SK-N-SH treated with all-trans-retinoic acid at 6 μM for 48 hours (cell line): Measurements from ENCODE around the gene FANCE.
"Not testable (repeated sequence)": the region's sequence is repeated elsewhere in the genome, so short reads cannot be mapped to it uniquely, and the experiment has no call there.

Experiments used
- ATAC-seq: fragments of 200-7000 bp; cut with Tn5 transposase; 3 replicates; pipeline ENCODE4 v1.9.1; 2020; ENCODE audit warnings: mild to moderate bottlenecking, moderate library complexity
- ARNTL ChIP-seq: fragments of 450-650 bp; formaldehyde crosslinking; IDR thresholded peaks from 2 replicates; pipeline ENCODE4 v1.5.0; 2020; ENCODE audit warnings: low read depth, mild to moderate bottlenecking, moderate library complexity, borderline replicate concordance
- BACH2 ChIP-seq: fragments of 250-450 bp; sonication (Bioruptor Pico); IDR thresholded peaks from 2 replicates; pipeline ENCODE4 v1.9.0; 2021; ENCODE audit warnings: mild to moderate bottlenecking, borderline replicate concordance
- CSDC2 ChIP-seq: fragments of 250-450 bp; sonication (Bioruptor Pico); IDR thresholded peaks from 2 replicates; pipeline ENCODE4 v1.5.0; 2020; ENCODE audit warnings: mild to moderate bottlenecking, moderate library complexity
- ESRRG ChIP-seq: fragments of 250-450 bp; sonication (Bioruptor Pico); IDR thresholded peaks from 2 replicates; pipeline ENCODE4 v1.6.1; 2021; ENCODE audit warnings: mild to moderate bottlenecking
- GLIS3 ChIP-seq: fragments of 250-450 bp; sonication (Bioruptor Pico); IDR thresholded peaks from 2 replicates; pipeline ENCODE4 v1.5.0; 2020; ENCODE audit warnings: mild to moderate bottlenecking, moderate library complexity
- ISL1 ChIP-seq: fragments of 250-450 bp; sonication (Bioruptor Pico); IDR thresholded peaks from 2 replicates; pipeline ENCODE4 v2.1.2; 2022; ENCODE audit warnings: mild to moderate bottlenecking, moderate library complexity
- OSR1 ChIP-seq: fragments of 250-450 bp; sonication (Bioruptor Pico); IDR thresholded peaks from 2 replicates; pipeline ENCODE4 v1.8.0; 2022; ENCODE audit warnings: moderate library complexity, mild to moderate bottlenecking, inconsistent platforms
- PPARA ChIP-seq: fragments of 250-450 bp; sonication (Bioruptor Pico); IDR thresholded peaks from 2 replicates; pipeline ENCODE4 v1.5.0; 2020; ENCODE audit warnings: mild to moderate bottlenecking, borderline replicate concordance
- SNAI2 ChIP-seq: fragments of 250-450 bp; sonication (Bioruptor Pico); IDR thresholded peaks from 2 replicates; pipeline ENCODE4 v1.5.0; 2020; ENCODE audit warnings: mild to moderate bottlenecking, moderate library complexity
- TOX ChIP-seq: fragments of 250-450 bp; sonication (Bioruptor Pico); IDR thresholded peaks from 2 replicates; pipeline ENCODE4 v1.8.0; 2021; ENCODE audit warnings: mild to moderate bottlenecking, moderate library complexity, borderline replicate concordance
- ZC3H10 ChIP-seq: fragments of 250-450 bp; sonication (Bioruptor Pico); IDR thresholded peaks from 2 replicates; pipeline ENCODE4 v1.5.1; 2021; ENCODE audit warnings: mild to moderate bottlenecking, moderate library complexity
- ZFP3 ChIP-seq: fragments of 250-450 bp; sonication (Bioruptor Pico); IDR thresholded peaks from 2 replicates; pipeline ENCODE4 v1.5.0; 2020; ENCODE audit warnings: mild to moderate bottlenecking, moderate library complexity
- ZFP30 ChIP-seq: fragments of 450-650 bp; formaldehyde crosslinking; IDR thresholded peaks from 2 replicates; pipeline ENCODE4 v1.5.0; 2022; ENCODE audit warnings: mild to moderate bottlenecking, moderate library complexity
- ZNF70 ChIP-seq: fragments of 450-650 bp; formaldehyde crosslinking; IDR thresholded peaks from 2 replicates; pipeline ENCODE4 v1.5.0; 2020; ENCODE audit warnings: mild to moderate bottlenecking, moderate library complexity
- ZNF8 ChIP-seq: fragments of 450-650 bp; formaldehyde crosslinking; IDR thresholded peaks from 2 replicates; pipeline ENCODE4 v1.5.0; 2020; ENCODE audit warnings: mild to moderate bottlenecking, moderate library complexity
- TF ChIP-seq, protein P1 (sequence below): fragments of 250-450 bp; sonication (Bioruptor Pico); IDR thresholded peaks from 2 replicates; pipeline ENCODE4 v1.8.0; 2021; ENCODE audit warnings: low read depth, mild to moderate bottlenecking, moderate library complexity, borderline replicate concordance
- TF ChIP-seq, protein P2 (sequence below): fragments of 250-450 bp; sonication (Bioruptor Pico); IDR thresholded peaks from 2 replicates; pipeline ENCODE4 v1.5.1; 2021; ENCODE audit warnings: mild to moderate bottlenecking, moderate library complexity
- TF ChIP-seq, protein P3 (sequence below): fragments of 250-450 bp; sonication (Bioruptor Pico); IDR thresholded peaks from 2 replicates; pipeline ENCODE4 v1.8.0; 2020; ENCODE audit warnings: mild to moderate bottlenecking, moderate library complexity, borderline replicate concordance
- TF ChIP-seq, protein P4 (sequence below): fragments of 250-450 bp; sonication (Bioruptor Pico); IDR thresholded peaks from 2 replicates; pipeline ENCODE4 v1.5.0; 2020; ENCODE audit warnings: mild to moderate bottlenecking, moderate library complexity

Gene FANCE

DNA sequence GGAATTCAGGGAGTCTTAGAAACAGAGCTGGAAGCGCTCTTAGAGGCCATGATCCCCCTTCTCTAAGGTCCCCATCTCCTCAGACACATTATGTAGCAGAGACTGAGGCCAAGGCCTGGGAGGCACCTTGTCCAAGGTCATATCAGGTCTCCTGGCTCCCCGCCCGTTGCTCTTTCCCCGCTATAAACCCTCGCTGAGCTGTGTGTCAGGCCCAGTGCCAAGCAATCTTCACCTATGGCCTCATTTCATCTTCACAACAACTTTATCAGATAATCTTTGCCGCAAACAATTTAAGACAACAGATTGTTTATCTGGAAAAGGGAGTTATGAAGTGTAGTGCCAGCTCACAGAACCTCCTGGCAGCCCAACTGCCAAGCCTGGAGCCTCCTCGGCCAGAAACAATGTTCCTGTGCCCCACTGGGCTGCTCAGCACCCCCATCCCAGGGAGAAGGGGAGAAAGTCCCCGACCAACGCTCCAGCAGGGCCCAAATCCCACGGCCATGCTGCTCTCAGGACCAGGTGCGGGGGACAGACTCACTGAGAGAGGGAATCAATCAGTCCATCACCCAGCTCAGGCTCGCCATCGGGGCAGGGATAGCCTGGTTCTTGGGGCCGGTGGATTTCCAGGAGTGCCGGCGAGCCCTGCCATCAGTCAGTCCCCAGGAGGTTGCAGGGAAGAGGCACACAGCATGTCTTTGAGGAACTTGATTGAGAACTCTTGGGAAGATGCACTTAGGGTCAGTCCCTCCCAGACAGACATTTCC, 16.9 kb upstream of the FANCE start:
- peak; percentile 27; the same call in 2 of the 3 replicates for ATAC-seq
- no peak for TF ChIP-seq ZNF8
- no peak for TF ChIP-seq TOX (CRISPR knock-in tag)
- TF ChIP-seq SNAI2 = no peak
- no peak for TF ChIP-seq ZFP30
- TF ChIP-seq BACH2 = no peak
- TF ChIP-seq ZNF70 (CRISPR knock-in tag) = no peak
- TF ChIP-seq, protein P1, sequence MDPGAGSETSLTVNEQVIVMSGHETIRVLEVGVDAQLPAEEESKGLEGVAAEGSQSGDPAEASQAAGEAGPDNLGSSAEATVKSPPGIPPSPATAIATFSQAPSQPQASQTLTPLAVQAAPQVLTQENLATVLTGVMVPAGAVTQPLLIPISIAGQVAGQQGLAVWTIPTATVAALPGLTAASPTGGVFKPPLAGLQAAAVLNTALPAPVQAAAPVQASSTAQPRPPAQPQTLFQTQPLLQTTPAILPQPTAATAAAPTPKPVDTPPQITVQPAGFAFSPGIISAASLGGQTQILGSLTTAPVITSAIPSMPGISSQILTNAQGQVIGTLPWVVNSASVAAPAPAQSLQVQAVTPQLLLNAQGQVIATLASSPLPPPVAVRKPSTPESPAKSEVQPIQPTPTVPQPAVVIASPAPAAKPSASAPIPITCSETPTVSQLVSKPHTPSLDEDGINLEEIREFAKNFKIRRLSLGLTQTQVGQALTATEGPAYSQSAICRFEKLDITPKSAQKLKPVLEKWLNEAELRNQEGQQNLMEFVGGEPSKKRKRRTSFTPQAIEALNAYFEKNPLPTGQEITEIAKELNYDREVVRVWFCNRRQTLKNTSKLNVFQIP (CRISPR knock-in tag) = no peak
- TF ChIP-seq ZC3H10 = no peak
- TF ChIP-seq ESRRG (CRISPR knock-in tag) = no peak
- TF ChIP-seq, protein P2, sequence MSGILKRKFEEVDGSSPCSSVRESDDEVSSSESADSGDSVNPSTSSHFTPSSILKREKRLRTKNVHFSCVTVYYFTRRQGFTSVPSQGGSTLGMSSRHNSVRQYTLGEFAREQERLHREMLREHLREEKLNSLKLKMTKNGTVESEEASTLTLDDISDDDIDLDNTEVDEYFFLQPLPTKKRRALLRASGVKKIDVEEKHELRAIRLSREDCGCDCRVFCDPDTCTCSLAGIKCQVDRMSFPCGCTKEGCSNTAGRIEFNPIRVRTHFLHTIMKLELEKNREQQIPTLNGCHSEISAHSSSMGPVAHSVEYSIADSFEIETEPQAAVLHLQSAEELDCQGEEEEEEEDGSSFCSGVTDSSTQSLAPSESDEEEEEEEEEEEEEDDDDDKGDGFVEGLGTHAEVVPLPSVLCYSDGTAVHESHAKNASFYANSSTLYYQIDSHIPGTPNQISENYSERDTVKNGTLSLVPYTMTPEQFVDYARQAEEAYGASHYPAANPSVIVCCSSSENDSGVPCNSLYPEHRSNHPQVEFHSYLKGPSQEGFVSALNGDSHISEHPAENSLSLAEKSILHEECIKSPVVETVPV (CRISPR knock-in tag) = no peak
- TF ChIP-seq CSDC2 = no peak
- TF ChIP-seq ZFP3 (CRISPR knock-in tag) = no peak
- TF ChIP-seq PPARA (CRISPR knock-in tag) = no peak
- TF ChIP-seq, protein P3, sequence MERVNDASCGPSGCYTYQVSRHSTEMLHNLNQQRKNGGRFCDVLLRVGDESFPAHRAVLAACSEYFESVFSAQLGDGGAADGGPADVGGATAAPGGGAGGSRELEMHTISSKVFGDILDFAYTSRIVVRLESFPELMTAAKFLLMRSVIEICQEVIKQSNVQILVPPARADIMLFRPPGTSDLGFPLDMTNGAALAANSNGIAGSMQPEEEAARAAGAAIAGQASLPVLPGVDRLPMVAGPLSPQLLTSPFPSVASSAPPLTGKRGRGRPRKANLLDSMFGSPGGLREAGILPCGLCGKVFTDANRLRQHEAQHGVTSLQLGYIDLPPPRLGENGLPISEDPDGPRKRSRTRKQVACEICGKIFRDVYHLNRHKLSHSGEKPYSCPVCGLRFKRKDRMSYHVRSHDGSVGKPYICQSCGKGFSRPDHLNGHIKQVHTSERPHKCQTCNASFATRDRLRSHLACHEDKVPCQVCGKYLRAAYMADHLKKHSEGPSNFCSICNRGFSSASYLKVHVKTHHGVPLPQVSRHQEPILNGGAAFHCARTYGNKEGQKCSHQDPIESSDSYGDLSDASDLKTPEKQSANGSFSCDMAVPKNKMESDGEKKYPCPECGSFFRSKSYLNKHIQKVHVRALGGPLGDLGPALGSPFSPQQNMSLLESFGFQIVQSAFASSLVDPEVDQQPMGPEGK (CRISPR knock-in tag) = no peak
- no peak for TF ChIP-seq GLIS3 (CRISPR knock-in tag)
- no peak for TF ChIP-seq OSR1 (CRISPR knock-in tag)

DNA sequence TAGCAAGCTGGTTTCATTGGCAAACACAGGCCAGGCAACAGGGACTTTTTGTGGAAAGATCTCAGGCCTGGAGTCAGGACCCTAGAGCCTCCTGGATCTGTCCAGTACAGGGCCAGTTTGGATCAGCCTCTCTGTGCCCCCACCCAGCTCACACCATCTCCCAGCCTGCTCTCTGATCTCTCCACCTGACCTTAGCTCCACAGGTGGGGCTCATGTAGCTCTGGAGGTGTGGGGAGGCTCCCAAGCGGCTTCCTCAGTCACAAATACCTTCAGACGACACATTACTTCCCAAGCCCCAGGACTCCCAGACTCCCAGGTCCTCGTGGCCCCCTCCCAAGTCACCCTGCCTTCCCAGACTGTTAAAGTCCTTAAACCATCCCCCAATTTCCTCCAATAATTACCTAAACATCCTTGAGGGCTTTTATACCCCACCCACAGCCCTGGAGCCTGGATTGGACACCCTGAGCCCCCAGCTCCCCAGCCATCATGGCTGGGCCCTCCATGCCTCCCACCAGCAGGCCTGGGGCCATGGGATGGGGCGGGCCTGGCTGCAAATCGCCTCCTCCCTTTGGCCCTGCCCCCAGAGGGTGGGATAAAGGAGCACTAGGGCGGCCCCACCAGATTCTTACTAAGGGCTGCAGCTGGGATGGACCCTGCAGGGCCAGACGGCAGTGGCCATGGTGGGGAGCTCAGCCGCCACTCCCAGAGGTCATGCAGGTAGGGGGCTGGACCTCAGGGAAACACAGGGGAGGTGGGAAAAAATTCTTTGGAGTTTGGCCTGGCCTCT, 15.9 kb upstream of the FANCE start:
- no peak for TF ChIP-seq ARNTL (CRISPR knock-in tag)
- TF ChIP-seq ISL1 (CRISPR knock-in tag) = no peak
- TF ChIP-seq, protein P2 (CRISPR knock-in tag) = no peak
- no peak for TF ChIP-seq ESRRG (CRISPR knock-in tag)
- TF ChIP-seq BACH2 = no peak
- TF ChIP-seq, protein P4, sequence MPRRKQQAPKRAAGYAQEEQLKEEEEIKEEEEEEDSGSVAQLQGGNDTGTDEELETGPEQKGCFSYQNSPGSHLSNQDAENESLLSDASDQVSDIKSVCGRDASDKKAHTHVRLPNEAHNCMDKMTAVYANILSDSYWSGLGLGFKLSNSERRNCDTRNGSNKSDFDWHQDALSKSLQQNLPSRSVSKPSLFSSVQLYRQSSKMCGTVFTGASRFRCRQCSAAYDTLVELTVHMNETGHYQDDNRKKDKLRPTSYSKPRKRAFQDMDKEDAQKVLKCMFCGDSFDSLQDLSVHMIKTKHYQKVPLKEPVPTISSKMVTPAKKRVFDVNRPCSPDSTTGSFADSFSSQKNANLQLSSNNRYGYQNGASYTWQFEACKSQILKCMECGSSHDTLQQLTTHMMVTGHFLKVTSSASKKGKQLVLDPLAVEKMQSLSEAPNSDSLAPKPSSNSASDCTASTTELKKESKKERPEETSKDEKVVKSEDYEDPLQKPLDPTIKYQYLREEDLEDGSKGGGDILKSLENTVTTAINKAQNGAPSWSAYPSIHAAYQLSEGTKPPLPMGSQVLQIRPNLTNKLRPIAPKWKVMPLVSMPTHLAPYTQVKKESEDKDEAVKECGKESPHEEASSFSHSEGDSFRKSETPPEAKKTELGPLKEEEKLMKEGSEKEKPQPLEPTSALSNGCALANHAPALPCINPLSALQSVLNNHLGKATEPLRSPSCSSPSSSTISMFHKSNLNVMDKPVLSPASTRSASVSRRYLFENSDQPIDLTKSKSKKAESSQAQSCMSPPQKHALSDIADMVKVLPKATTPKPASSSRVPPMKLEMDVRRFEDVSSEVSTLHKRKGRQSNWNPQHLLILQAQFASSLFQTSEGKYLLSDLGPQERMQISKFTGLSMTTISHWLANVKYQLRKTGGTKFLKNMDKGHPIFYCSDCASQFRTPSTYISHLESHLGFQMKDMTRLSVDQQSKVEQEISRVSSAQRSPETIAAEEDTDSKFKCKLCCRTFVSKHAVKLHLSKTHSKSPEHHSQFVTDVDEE (CRISPR knock-in tag) = no peak
- no peak for TF ChIP-seq ZNF8
- no peak for TF ChIP-seq ZFP3 (CRISPR knock-in tag)
- TF ChIP-seq, all 23 proteins: peak for 0
- no peak for ATAC-seq

DNA sequence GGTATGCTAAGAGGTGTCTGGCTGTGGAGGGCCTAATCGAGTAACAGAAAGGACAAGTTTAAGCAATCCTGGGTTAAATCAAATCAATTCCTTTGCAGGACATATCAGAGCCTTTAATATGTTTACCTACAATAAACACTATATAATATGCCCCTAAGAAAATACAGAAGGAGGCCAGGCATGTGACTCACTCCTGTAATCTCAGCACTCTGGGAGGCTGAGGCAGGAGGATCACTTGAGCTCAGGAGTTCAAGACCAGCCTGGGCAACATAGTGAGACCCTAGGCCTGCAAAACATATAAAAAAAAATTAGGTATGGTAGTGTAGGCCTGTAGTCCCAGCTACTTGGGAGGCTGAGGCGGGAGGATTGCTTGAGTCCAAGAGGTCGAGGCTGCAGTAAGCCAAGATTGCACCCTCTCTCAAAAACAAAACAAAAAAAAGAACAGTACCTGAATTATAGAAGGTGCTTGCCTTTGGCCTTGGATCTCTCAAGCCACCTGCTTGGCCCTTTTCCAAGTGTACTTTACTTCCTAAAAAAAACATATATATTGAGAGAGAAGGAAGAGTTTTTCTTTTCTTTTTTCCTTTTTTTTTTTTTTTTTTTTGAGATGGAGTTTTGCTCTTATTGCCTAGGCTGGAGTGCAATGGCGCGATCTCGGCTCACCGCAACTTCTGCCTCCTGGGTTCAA, 13.6 kb upstream of the FANCE start:
- ATAC-seq = not testable (repeated sequence)
